IMR-90 (cell line): ENCODE results near the gene ARHGAP18. TPM values are rescaled to one million over a fixed set of nuclear protein-coding genes. Genes with fewer than 3 reads are reported as not detected.

Experiments
- ATAC-seq: fragments of 200-7000 bp; cut with Tn5 transposase; 2 replicates; pipeline ENCODE4 v1.9.1; 2020; ENCODE audit warnings: low read depth, mild to moderate bottlenecking, moderate library complexity
- BruUV-seq: library from RNA; stranded (reverse); fragments of 400-500 nt; replicated peaks from 2 replicates; lab custom pipeline; 2021; lab: Mats Ljungman, UMichigan
- CTCF ChIA-PET: fragments of 300-600 bp; formaldehyde crosslinking; extraction: SDS; loops from one replicate; lab custom pipeline; 2021; ENCODE audit warnings: antibody characterized with exemption; lab: Yijun Ruan, JAX
- POLR2A ChIA-PET: fragments of 300-600 bp; sonication (Branson Sonifier 250); formaldehyde crosslinking; loops from one replicate; lab custom pipeline; 2022; ENCODE audit warnings: antibody characterized with exemption; ENCODE audit not compliant: unreplicated experiment; lab: Charles Lee
- DNase-seq: peaks from one replicate; pipeline ENCODE4 v3.0.0; 2013
- H2AFZ ChIP-seq: replicated peaks from 2 replicates; pipeline ENCODE3; 2013; ENCODE audit warnings: low read length, mild to moderate bottlenecking; ENCODE audit not compliant: poor library complexity
- H2AK5ac ChIP-seq: 2 replicates; pipeline ENCODE4 v1.6.1; 2013; ENCODE audit warnings: low read depth, low read length, inconsistent platforms
- H2AK9ac ChIP-seq: replicated peaks from 2 replicates; pipeline ENCODE3; 2013; ENCODE audit warnings: mild to moderate bottlenecking, low read depth, low read length, moderate library complexity; ENCODE audit not compliant: poor library complexity
- H2BK120ac ChIP-seq: 2 replicates; pipeline ENCODE4 v1.6.1; 2013; ENCODE audit warnings: low read depth, low read length, inconsistent platforms
- H2BK15ac ChIP-seq: 3 replicates; pipeline ENCODE4 v1.6.1; 2013; ENCODE audit warnings: low read depth, low read length, inconsistent platforms
- H2BK20ac ChIP-seq: 2 replicates; pipeline ENCODE4 v1.6.1; 2013; ENCODE audit warnings: low read depth, mild to moderate bottlenecking, inconsistent platforms, low read length, moderate library complexity
- H2BK5ac ChIP-seq: 2 replicates; pipeline ENCODE4 v1.6.1; 2013; ENCODE audit warnings: mild to moderate bottlenecking, low read depth, low read length, inconsistent platforms; ENCODE audit not compliant: poor library complexity, severe bottlenecking
- H3K14ac ChIP-seq: replicated peaks from 2 replicates; pipeline ENCODE4 v1.6.1; 2013; ENCODE audit warnings: low read depth, low read length, inconsistent platforms
- H3K18ac ChIP-seq: 2 replicates; pipeline ENCODE4 v1.6.1; 2013; ENCODE audit warnings: low read depth, low read length, control low read depth
- H3K23ac ChIP-seq: 2 replicates; pipeline ENCODE4 v1.6.1; 2013; ENCODE audit warnings: low read depth, low read length, inconsistent platforms
- H3K27ac ChIP-seq: 2 replicates; pipeline ENCODE4 v1.5.1; 2013; ENCODE audit warnings: mild to moderate bottlenecking, control low read depth, low read length; ENCODE audit not compliant: insufficient read depth
- H3K27me3 ChIP-seq: 2 replicates; pipeline ENCODE4 v1.6.1; 2013; ENCODE audit warnings: low read length; ENCODE audit not compliant: control insufficient read depth, insufficient read depth
- H3K36me3 ChIP-seq: 2 replicates; pipeline ENCODE4 v1.6.1; 2013; ENCODE audit warnings: low read length, mixed read lengths; ENCODE audit not compliant: control insufficient read depth, insufficient read depth
- H3K4ac ChIP-seq: 2 replicates; pipeline ENCODE4 v1.6.1; 2013; ENCODE audit warnings: low read depth, low read length, inconsistent platforms
- H3K4me1 ChIP-seq: 2 replicates; pipeline ENCODE4 v1.6.1; 2013; ENCODE audit warnings: low read length, mixed read lengths; ENCODE audit not compliant: control insufficient read depth, insufficient read depth
- H3K4me2 ChIP-seq: 2 replicates; pipeline ENCODE4 v1.6.1; 2013; ENCODE audit warnings: low read depth, mild to moderate bottlenecking, control low read depth, low read length, moderate library complexity
- H3K4me3 ChIP-seq: 2 replicates; pipeline ENCODE4 v1.5.1; 2013; ENCODE audit warnings: low read depth, mild to moderate bottlenecking, control low read depth, low read length, moderate library complexity; ENCODE audit not compliant: insufficient read depth
- H3K56ac ChIP-seq: 2 replicates; pipeline ENCODE4 v1.6.1; 2013; ENCODE audit warnings: low read length, inconsistent platforms; ENCODE audit not compliant: insufficient read depth; ENCODE audit errors: extremely low read depth
- H3K79me1 ChIP-seq, 2 experiments: 2 replicates each; pipeline ENCODE4 v1.6.1; 2013; ENCODE audit warnings: low read length in 2 of 2, inconsistent platforms in 1 of 2, low read depth in 1 of 2
- H3K9ac ChIP-seq: 2 replicates; pipeline ENCODE4 v1.6.1; 2013; ENCODE audit warnings: low read depth, low read length, control low read depth
- H3K9me1 ChIP-seq: 2 replicates; pipeline ENCODE4 v1.6.1; 2013; ENCODE audit warnings: low read length, inconsistent platforms; ENCODE audit not compliant: insufficient read depth
- H3K9me3 ChIP-seq: 2 replicates; pipeline ENCODE4 v1.6.1; 2013; ENCODE audit warnings: low read length; ENCODE audit not compliant: control insufficient read depth, insufficient read depth
- H4K20me1 ChIP-seq: 2 replicates; pipeline ENCODE4 v1.6.1; 2013; ENCODE audit warnings: low read length, inconsistent platforms; ENCODE audit not compliant: insufficient read depth
- H4K5ac ChIP-seq: 2 replicates; pipeline ENCODE4 v1.6.1; 2013; ENCODE audit warnings: mild to moderate bottlenecking, low read depth, low read length, control low read depth
- H4K8ac ChIP-seq, 2 experiments: 2 replicates each; pipeline ENCODE4 v1.6.1; 2013; ENCODE audit warnings: low read depth in 2 of 2, low read length in 2 of 2, control low read depth in 1 of 2, inconsistent platforms in 1 of 2
- H4K91ac ChIP-seq: 2 replicates; pipeline ENCODE4 v1.6.1; 2013; ENCODE audit warnings: low read depth, low read length, inconsistent platforms; ENCODE audit not compliant: insufficient read depth
- BHLHE40 ChIP-seq: fragments of 150-350 bp; IDR thresholded peaks from 2 replicates; pipeline ENCODE4 v1.6.1; 2016; ENCODE audit warnings: mild to moderate bottlenecking, low read depth, low read length
- CEBPB ChIP-seq: IDR thresholded peaks from 2 replicates; pipeline ENCODE4 v1.6.1; 2012; ENCODE audit warnings: low read depth, low read length, improper control_type of control experiment
- CHD1 ChIP-seq: IDR thresholded peaks from 2 replicates; pipeline ENCODE4 v1.6.1; 2012; ENCODE audit warnings: low read depth, low read length, improper control_type of control experiment
- CTCF ChIP-seq: conservative IDR thresholded peaks from 2 replicates; pipeline ENCODE4 v1.5.1; 2012; ENCODE audit warnings: mild to moderate bottlenecking, low read depth, low read length, improper control_type of control experiment
- ELK1 ChIP-seq: fragments of 150-350 bp; IDR thresholded peaks from 2 replicates; pipeline ENCODE4 v1.6.1; 2016; ENCODE audit warnings: low read depth, mild to moderate bottlenecking, low read length, moderate library complexity, borderline replicate concordance
- FOS ChIP-seq: fragments of 150-350 bp; IDR thresholded peaks from 2 replicates; pipeline ENCODE4 v1.6.1; 2016; ENCODE audit warnings: low read depth, low read length
- MAFK ChIP-seq: IDR thresholded peaks from 2 replicates; pipeline ENCODE4 v1.6.1; 2012; ENCODE audit warnings: low read depth, low read length, improper control_type of control experiment
- MAZ ChIP-seq: IDR thresholded peaks from 2 replicates; pipeline ENCODE4 v1.6.1; 2012; ENCODE audit warnings: low read depth, mild to moderate bottlenecking, low read length, improper control_type of control experiment, moderate library complexity, borderline replicate concordance
- MXI1 ChIP-seq: IDR thresholded peaks from 2 replicates; pipeline ENCODE4 v1.6.1; 2012; ENCODE audit warnings: low read depth, mild to moderate bottlenecking, low read length, moderate library complexity, borderline replicate concordance
- NFE2L2 ChIP-seq: fragments of 150-350 bp; IDR thresholded peaks from 2 replicates; pipeline ENCODE4 v1.6.1; 2016; ENCODE audit warnings: low read depth, mild to moderate bottlenecking, low read length
- POLR2A ChIP-seq: IDR thresholded peaks from 2 replicates; pipeline ENCODE4 v1.6.1; 2012; ENCODE audit warnings: mild to moderate bottlenecking, low read depth, low read length
- RAD21 ChIP-seq: IDR thresholded peaks from 2 replicates; pipeline ENCODE4 v1.6.1; 2012; ENCODE audit warnings: low read length, improper control_type of control experiment
- RCOR1 ChIP-seq: IDR thresholded peaks from 2 replicates; pipeline ENCODE4 v1.6.1; 2012; ENCODE audit warnings: mild to moderate bottlenecking, low read length, improper control_type of control experiment; ENCODE audit not compliant: insufficient replicate concordance
- RFX5 ChIP-seq: IDR thresholded peaks from 2 replicates; pipeline ENCODE4 v1.8.0; 2012; ENCODE audit warnings: low read depth, mild to moderate bottlenecking, low read length, moderate library complexity
- SMC3 ChIP-seq: fragments of 150-350 bp; IDR thresholded peaks from 2 replicates; pipeline ENCODE4 v1.6.1; 2016; ENCODE audit warnings: low read depth, mild to moderate bottlenecking, antibody characterized with exemption, low read length, moderate library complexity
- USF2 ChIP-seq: fragments of 150-350 bp; IDR thresholded peaks from 2 replicates; pipeline ENCODE4 v1.6.1; 2017; ENCODE audit warnings: mild to moderate bottlenecking, antibody characterized with exemption, low read length, low read depth
- dilution Hi-C: fragments of 300-500 bp; cut with HindIII; formaldehyde crosslinking; loops from one replicate; pipeline ENCODE4 v1.14.3; 2018; ENCODE audit warnings: low sequenced_read_pairs; ENCODE audit not compliant: unreplicated experiment
- in situ Hi-C: fragments of 300-500 bp; cut with MboI; formaldehyde crosslinking; loops from 3 replicates; pipeline ENCODE4 v1.14.3; 2019; ENCODE audit warnings: low sequenced_read_pairs, inconsistent platforms, mixed read lengths
- intact Hi-C: fragments of 100-400 bp; cut with micrococcal nuclease; formaldehyde crosslinking; loops from 2 replicates; pipeline ENCODE4 v1.10.0; 2022
- polyA plus RNA-seq, 3 experiments: library from polyadenylated mRNA; depleted of rRNA; stranded (reverse); fragments of >200 nt; gene quantifications; 2 replicates each; pipeline ENCODE4 v1.2.3, GENCODE V29; 2012; ENCODE audit warnings: low replicate concordance in 1 of 3
- total RNA-seq: library from RNA; depleted of rRNA; stranded (reverse); fragments of >200 nt; gene quantifications from 2 replicates; pipeline ENCODE4 v1.2.3, GENCODE V29; 2012

Gene ARHGAP18
- total and polyA plus RNA-seq, 2 of the 4 experiments (the other 2 are of a cell fraction): 6.2 to 17.0 TPM

- ATAC-seq (no peak), DNase-seq (peak; percentile 50)
- no peak overlapping the region for H3K4me3 ChIP-seq
- no TSS peak for BruUV-seq
- peak overlapping the region; percentile 67; the same call in 2 of the 3 replicates for H2BK15ac ChIP-seq
- H2BK120ac ChIP-seq: peak overlapping the region; percentile 10; the same call in 1 of the 2 replicates
- no peak overlapping the region for H3K14ac ChIP-seq
- no peaks in the 10 kb centered on the region for H3K27me3 ChIP-seq
- in situ Hi-C loops (loop anchor here (10.0 kb wide), 1 partner anchor 357 kb away; no protein-coding TSS in a partner anchor), intact Hi-C loops (loop anchor here (1.0 kb wide), 3 partner anchors 69 to 168 kb away; no protein-coding TSS in a partner anchor), dilution Hi-C loops (no loop called here)
- no peaks in the 10 kb centered on the region for H4K20me1 ChIP-seq
- H2AFZ ChIP-seq: no peak overlapping the region
- peak overlapping the region; percentile 50; the same call in 1 of the 2 replicates for H4K5ac ChIP-seq
- ChIA-PET POLR2A (no interaction called here), CTCF (no interaction called here)
- peak overlapping the region; percentile 41; the same call in 1 of the 2 replicates for H2BK20ac ChIP-seq
- H3K4ac ChIP-seq: peak overlapping the region; percentile 41
- no peak overlapping the region for H3K27ac ChIP-seq
- peak overlapping the region in 1 of 2 experiments; percentile 53; a peak in 1 of 4 replicates for H4K8ac ChIP-seq
- no peak overlapping the region for H3K23ac ChIP-seq
- peaks cover 10% of the 10 kb centered on the region for H3K4me1 ChIP-seq
- H3K4me2 ChIP-seq: no peak overlapping the region; the same call in 1 of the 2 replicates
- no peak overlapping the region for H2AK5ac ChIP-seq
- no peak overlapping the region for H3K9ac ChIP-seq
- peaks cover 7% of the 10 kb centered on the region; the same call in 1 of the 2 replicates for H3K9me1 ChIP-seq
- H3K18ac ChIP-seq: no peak overlapping the region
- TF ChIP-seq ELK1 (no peak), RCOR1 (no peak), NFE2L2 (no peak), POLR2A (no peak), CTCF (no peak), MXI1 (no peak), BHLHE40 (no peak), FOS (no peak), CHD1 (no peak), USF2 (no peak), RAD21 (no peak), RFX5 (no peak), MAZ (no peak), SMC3 (no peak), CEBPB (no peak), MAFK (no peak)
- no peaks in the 10 kb centered on the region for H3K9me3 ChIP-seq
- no peak overlapping the region for H2AK9ac ChIP-seq
- peaks cover 31 to 66% of the 10 kb centered on the region in 2 experiments for H3K79me1 ChIP-seq
- no peak overlapping the region for H2BK5ac ChIP-seq
- no peaks in the 10 kb centered on the region for H3K36me3 ChIP-seq
- H4K91ac ChIP-seq: no peak overlapping the region
- H3K56ac ChIP-seq: no peak overlapping the region
These were observed 42.4 kb downstream of the ARHGAP18 start for GRCh38 chr6:129667621-129668020.
